ENCODE data around the gene SPAG16. TPM values are rescaled to one million over a fixed set of nuclear protein-coding genes. Genes with fewer than 3 reads are reported as not detected.

Gene SPAG16
- total RNA-seq, 1 donor from 2014 or later: 14.4 TPM

DNA sequence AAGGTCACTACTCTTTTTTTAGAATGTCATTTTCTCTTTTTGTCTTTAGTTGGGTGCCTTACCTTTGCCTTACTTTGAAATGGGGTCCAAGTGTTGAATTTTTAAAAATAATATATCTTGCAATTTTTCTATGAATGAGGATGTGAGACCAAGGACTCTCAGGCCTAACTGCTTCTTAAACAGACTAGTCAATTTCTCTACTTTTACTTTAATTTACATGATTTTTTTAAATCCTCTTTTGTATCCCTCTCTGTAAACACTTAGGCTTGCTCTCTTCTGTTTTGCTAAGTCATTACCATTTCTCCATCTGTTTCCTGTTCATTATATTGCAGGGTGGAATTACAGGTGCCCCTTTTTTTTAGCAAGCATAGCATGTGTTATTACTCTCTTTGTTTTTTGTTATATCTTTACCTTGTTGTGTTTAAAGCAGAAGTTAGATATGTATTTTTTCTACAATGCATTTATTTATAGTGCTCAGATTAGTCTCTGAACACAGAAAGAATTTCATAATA is 261.8 kb downstream of the SPAG16 start:
- H3K27me3 Mint-ChIP-seq (ENCODE audit: unreplicated experiment): no peaks in the 10 kb centered on the region
- no peak overlapping the region for H3K4me3 Mint-ChIP-seq (ENCODE audit: unreplicated experiment)
- H3K36me3 Mint-ChIP-seq (ENCODE audit: low read depth, unreplicated experiment): no peaks in the 10 kb centered on the region
- H3K27ac Mint-ChIP-seq (ENCODE audit: unreplicated experiment): no peak overlapping the region
- TF ChIP-seq, protein P1, sequence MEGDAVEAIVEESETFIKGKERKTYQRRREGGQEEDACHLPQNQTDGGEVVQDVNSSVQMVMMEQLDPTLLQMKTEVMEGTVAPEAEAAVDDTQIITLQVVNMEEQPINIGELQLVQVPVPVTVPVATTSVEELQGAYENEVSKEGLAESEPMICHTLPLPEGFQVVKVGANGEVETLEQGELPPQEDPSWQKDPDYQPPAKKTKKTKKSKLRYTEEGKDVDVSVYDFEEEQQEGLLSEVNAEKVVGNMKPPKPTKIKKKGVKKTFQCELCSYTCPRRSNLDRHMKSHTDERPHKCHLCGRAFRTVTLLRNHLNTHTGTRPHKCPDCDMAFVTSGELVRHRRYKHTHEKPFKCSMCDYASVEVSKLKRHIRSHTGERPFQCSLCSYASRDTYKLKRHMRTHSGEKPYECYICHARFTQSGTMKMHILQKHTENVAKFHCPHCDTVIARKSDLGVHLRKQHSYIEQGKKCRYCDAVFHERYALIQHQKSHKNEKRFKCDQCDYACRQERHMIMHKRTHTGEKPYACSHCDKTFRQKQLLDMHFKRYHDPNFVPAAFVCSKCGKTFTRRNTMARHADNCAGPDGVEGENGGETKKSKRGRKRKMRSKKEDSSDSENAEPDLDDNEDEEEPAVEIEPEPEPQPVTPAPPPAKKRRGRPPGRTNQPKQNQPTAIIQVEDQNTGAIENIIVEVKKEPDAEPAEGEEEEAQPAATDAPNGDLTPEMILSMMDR (IDR thresholded peaks at IDR 0.05; ENCODE audit: unreplicated experiment): no peak
- H3K4me1 Mint-ChIP-seq (ENCODE audit: unreplicated experiment): peaks cover 4% of the 10 kb centered on the region
- H3K9me3 Mint-ChIP-seq (ENCODE audit: unreplicated experiment): no peaks in the 10 kb centered on the region
- no peak for DNase-seq (ENCODE audit: low spot score)

DNA sequence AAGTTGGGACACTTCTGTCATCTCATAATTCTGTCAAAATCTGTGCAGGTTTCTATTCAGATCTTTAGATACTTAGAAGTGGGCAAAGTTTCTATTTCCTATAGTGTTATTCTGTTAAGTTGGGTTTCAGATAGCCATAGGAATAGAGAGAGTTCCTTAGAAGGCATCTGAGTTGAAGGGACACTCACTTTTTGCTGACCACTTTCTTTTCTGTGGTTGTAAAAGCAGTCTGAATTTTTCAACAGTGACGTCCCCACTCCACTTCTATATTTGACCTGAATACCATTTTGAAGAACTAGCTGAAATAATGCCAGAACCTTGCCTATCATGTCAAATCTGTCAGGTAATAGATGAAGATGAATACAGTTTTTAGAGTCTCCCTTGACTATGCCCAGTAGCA is 267.3 kb downstream of the SPAG16 start:
- TF ChIP-seq, protein P1 (IDR thresholded peaks at IDR 0.05; ENCODE audit: unreplicated experiment): no peak
- H3K27me3 Mint-ChIP-seq (ENCODE audit: unreplicated experiment): no peaks in the 10 kb centered on the region
- no peaks in the 10 kb centered on the region for H3K9me3 Mint-ChIP-seq (ENCODE audit: unreplicated experiment)
- no peaks in the 10 kb centered on the region for H3K36me3 Mint-ChIP-seq (ENCODE audit: low read depth, unreplicated experiment)
- H3K4me3 Mint-ChIP-seq (ENCODE audit: unreplicated experiment): no peak overlapping the region
- H3K27ac Mint-ChIP-seq (ENCODE audit: unreplicated experiment): no peak overlapping the region
- H3K4me1 Mint-ChIP-seq (ENCODE audit: unreplicated experiment): no peaks in the 10 kb centered on the region
- DNase-seq (ENCODE audit: low spot score): no peak

DNA sequence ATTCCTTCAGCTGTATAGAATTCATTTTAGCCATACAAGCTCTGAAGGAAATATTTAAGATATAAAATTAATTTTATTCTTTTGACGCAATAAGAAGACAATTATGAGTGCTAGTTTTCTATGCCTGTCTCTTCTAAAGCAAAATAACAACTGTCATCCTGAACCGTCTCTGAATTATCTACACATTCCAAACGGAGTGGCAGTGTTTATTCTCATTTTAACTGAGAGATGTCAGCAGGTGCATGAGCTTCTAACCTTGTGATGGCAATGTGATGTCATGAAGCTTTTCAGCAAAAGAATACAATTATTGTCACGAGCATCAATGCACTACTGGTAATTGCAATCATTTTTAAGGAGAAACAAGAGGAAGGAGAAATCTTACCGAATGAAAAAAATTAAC is 274.8 kb downstream of the SPAG16 start:
- Mint-ChIP-seq H3K4me1 (ENCODE audit: unreplicated experiment) (no peaks in the 10 kb centered on the region), H3K4me3 (ENCODE audit: unreplicated experiment) (no peak overlapping the region), H3K27ac (ENCODE audit: unreplicated experiment) (no peak overlapping the region), H3K27me3 (ENCODE audit: unreplicated experiment) (no peaks in the 10 kb centered on the region), H3K9me3 (ENCODE audit: unreplicated experiment) (no peaks in the 10 kb centered on the region), H3K36me3 (ENCODE audit: low read depth, unreplicated experiment) (no peaks in the 10 kb centered on the region)
- TF ChIP-seq, protein P1 (IDR thresholded peaks at IDR 0.05; ENCODE audit: unreplicated experiment): no peak
- DNase-seq (ENCODE audit: low spot score): no peak

DNA sequence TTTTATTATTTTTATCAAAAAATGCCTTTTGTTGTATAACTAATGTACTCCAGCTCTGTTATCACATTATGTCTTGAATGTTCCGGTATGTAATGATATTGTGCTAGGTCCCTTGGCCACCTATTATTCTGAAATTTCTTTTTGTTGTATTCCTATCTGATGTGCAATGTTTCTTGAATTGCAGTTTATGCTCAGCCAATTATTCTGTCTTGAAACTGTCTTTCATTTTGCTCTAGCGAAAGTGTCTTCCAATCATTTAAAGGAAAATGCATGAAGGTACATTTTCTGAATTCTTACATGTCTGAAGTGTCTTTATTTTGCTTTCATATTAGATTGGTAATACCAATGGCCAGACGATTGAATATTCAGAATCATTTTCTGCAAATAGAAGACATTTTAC is 277.5 kb downstream of the SPAG16 start:
- no peaks in the 10 kb centered on the region for H3K9me3 Mint-ChIP-seq (ENCODE audit: unreplicated experiment)
- no peaks in the 10 kb centered on the region for H3K36me3 Mint-ChIP-seq (ENCODE audit: low read depth, unreplicated experiment)
- no peaks in the 10 kb centered on the region for H3K4me1 Mint-ChIP-seq (ENCODE audit: unreplicated experiment)

DNA sequence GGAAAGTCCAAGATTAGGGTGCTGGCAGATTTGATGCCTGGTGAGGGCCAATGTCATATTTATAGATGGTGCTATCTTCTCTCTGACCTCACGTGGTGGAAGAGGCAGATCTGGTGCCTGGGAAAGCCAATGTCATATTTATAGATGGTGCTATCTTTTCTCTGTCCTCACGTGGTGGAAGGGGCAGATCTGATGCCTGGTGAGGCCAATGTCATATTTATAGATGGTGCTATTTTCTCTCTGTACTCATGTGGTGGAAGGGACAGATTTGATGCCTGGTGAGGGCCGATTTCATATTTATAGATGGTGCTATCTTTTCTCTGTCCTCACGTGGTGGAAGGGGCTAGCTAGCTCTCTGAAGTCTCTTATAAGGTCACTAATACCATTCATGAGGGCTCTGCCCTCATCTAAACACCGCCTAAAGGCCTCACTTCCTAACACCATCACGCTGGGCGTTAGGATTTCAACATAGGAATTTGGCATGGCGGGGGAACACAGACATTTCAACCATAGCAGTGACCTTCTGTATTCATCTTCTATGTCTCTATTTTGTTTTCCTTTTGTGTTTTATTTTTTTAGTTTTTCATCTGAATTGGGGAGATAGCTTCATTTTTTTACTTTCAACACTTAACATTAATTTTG is 278.4 kb downstream of the SPAG16 start:
- Mint-ChIP-seq H3K9me3 (ENCODE audit: unreplicated experiment) (no peaks in the 10 kb centered on the region), H3K36me3 (ENCODE audit: low read depth, unreplicated experiment) (no peaks in the 10 kb centered on the region), H3K27ac (ENCODE audit: unreplicated experiment) (no peak overlapping the region), H3K27me3 (ENCODE audit: unreplicated experiment) (no peaks in the 10 kb centered on the region), H3K4me1 (ENCODE audit: unreplicated experiment) (no peaks in the 10 kb centered on the region), H3K4me3 (ENCODE audit: unreplicated experiment) (no peak overlapping the region)
- no peak for DNase-seq (ENCODE audit: low spot score)
- TF ChIP-seq, protein P1 (IDR thresholded peaks at IDR 0.05; ENCODE audit: unreplicated experiment): no peak

More for the DNA sequence above, 277.5 kb downstream of the SPAG16 start:
- Mint-ChIP-seq H3K27ac (ENCODE audit: unreplicated experiment) (no peak overlapping the region), H3K4me3 (ENCODE audit: unreplicated experiment) (no peak overlapping the region), H3K27me3 (ENCODE audit: unreplicated experiment) (no peaks in the 10 kb centered on the region)
- TF ChIP-seq, protein P1 (IDR thresholded peaks at IDR 0.05; ENCODE audit: unreplicated experiment): no peak
- DNase-seq (ENCODE audit: low spot score): no peak

All from endothelial cell (in vitro differentiated cells).